K562 (cell line): ENCODE data around the gene GFM1. TPM values are rescaled to one million over a fixed set of nuclear protein-coding genes. Genes with fewer than 3 reads are reported as not detected.

Experiments used
- ATAC-seq: fragments of 200-7000 bp; cut with Tn5 transposase; 3 replicates; pipeline ENCODE4 v1.9.1; 2020; ENCODE audit warnings: moderate library complexity
- BruUV-seq: library from RNA; stranded (reverse); fragments of 400-500 nt; replicated peaks from 2 replicates; lab custom pipeline; 2021; lab: Mats Ljungman, UMichigan
- CTCF ChIA-PET: fragments of 300-600 bp; formaldehyde crosslinking; extraction: SDS; loops from one replicate; lab custom pipeline; 2021; ENCODE audit warnings: low intra/inter-chr PET ratio; lab: Yijun Ruan, JAX
- POLR2A ChIA-PET: fragments of 300-600, 350-650 bp; sonication (Branson Sonifier 250); formaldehyde crosslinking; extraction: SDS; loops from one replicate; lab custom pipeline; 2021; ENCODE audit warnings: antibody characterized with exemption, inconsistent platforms; lab: Yijun Ruan, JAX
- DNase-seq, 4 experiments: peaks; one replicate each; pipeline versions ENCODE4 v3.0.0 to v3.0.0-alpha.2; 2011 to 2018; ENCODE audit warnings: low spot score in 3 of 4, mixed read lengths in 3 of 4; ENCODE audit errors: extremely low read depth in 1 of 4
- FAIRE-seq: peaks from 2 replicates; lab custom pipeline; 2011; peaks lifted over from hg19 to GRCh38; lab: Jason Lieb, UNC
- H2AFZ ChIP-seq: 2 replicates; pipeline ENCODE4 v1.6.0; 2011; ENCODE audit warnings: low read depth, low read length, control low read depth, inconsistent platforms
- H3K27ac ChIP-seq: fragments of 200-600 bp; 3 replicates; pipeline ENCODE4 v1.8.0; 2011; ENCODE audit warnings: low read depth, mild to moderate bottlenecking, control low read depth, inconsistent platforms, low read length, moderate library complexity, mixed read lengths; ENCODE audit errors: extremely low read depth
- H3K27me3 ChIP-seq, 2 experiments: fragments of 300-600 bp in 1 of 2; 2 replicates in 1 of 2; 3 replicates in 1 of 2; pipeline versions ENCODE4 v1.6.0 to v1.8.0; 2011; ENCODE audit warnings: inconsistent platforms in 2 of 2, low read length in 2 of 2, mild to moderate bottlenecking in 1 of 2, mixed read lengths in 1 of 2, moderate library complexity in 1 of 2; ENCODE audit not compliant: control insufficient read depth in 2 of 2, insufficient read depth in 2 of 2
- H3K36me3 ChIP-seq: fragments of 300-600 bp; 3 replicates; pipeline ENCODE4 v1.8.0; 2011; ENCODE audit warnings: mild to moderate bottlenecking, low read length, inconsistent platforms; ENCODE audit not compliant: control insufficient read depth, insufficient read depth
- H3K4me1 ChIP-seq, 2 experiments: fragments of 200-600 bp in 1 of 2; replicated peaks in 1 of 2; 2 replicates in 1 of 2; 3 replicates in 1 of 2; pipeline versions ENCODE4 v1.5.1 to v1.8.0; 2011; ENCODE audit warnings: inconsistent platforms in 2 of 2, low read length in 2 of 2, mild to moderate bottlenecking in 1 of 2, mixed read lengths in 1 of 2, moderate library complexity in 1 of 2; ENCODE audit not compliant: control insufficient read depth in 2 of 2, insufficient read depth in 2 of 2
- H3K4me2 ChIP-seq: 2 replicates; pipeline ENCODE4 v1.6.1; 2011; ENCODE audit warnings: low read length, control low read depth, inconsistent platforms, mixed read lengths; ENCODE audit not compliant: insufficient read depth
- H3K4me3 ChIP-seq: fragments of 200-600 bp; sonication (generic), shearing (Covaris generic); 2 replicates; pipeline ENCODE4 v1.5.1; 2016; ENCODE audit warnings: control low read depth, inconsistent platforms
- H3K79me2 ChIP-seq: fragments of 200-600 bp; 3 replicates; pipeline ENCODE4 v1.8.0; 2011; ENCODE audit warnings: low read length, inconsistent platforms; ENCODE audit not compliant: control insufficient read depth, insufficient read depth
- H3K9ac ChIP-seq, 2 experiments: 2 replicates each; pipeline versions ENCODE4 v1.6.0 to v1.6.1; 2011; ENCODE audit warnings: low read depth in 2 of 2, low read length in 2 of 2, control low read depth in 1 of 2, inconsistent platforms in 1 of 2, mild to moderate bottlenecking in 1 of 2, mixed read lengths in 1 of 2; ENCODE audit not compliant: insufficient read depth in 1 of 2
- H3K9me1 ChIP-seq: one replicate; pipeline ENCODE4 v1.6.0; 2011; ENCODE audit warnings: inconsistent platforms, mild to moderate bottlenecking, low read length, moderate library complexity; ENCODE audit not compliant: control insufficient read depth, insufficient read depth
- H3K9me3 ChIP-seq: replicated peaks from 2 replicates; pipeline ENCODE4 v1.5.1; 2011; ENCODE audit warnings: low read depth, low read length, inconsistent platforms; ENCODE audit not compliant: control insufficient read depth, insufficient read depth
- H4K20me1 ChIP-seq: replicated peaks from 2 replicates; pipeline ENCODE4 v1.6.1; 2011; ENCODE audit warnings: low read length, inconsistent platforms, mixed read lengths; ENCODE audit not compliant: control insufficient read depth, insufficient read depth
- BDP1 ChIP-seq: IDR thresholded peaks from 3 replicates; pipeline ENCODE4 v1.6.1; 2011; ENCODE audit not compliant: insufficient read length, insufficient read depth
- CBFA2T3 ChIP-seq: fragments of 450-650 bp; IDR thresholded peaks from 2 replicates; pipeline ENCODE4 v1.6.1; 2017
- DNMT1 ChIP-seq: fragments of 450-650 bp; IDR thresholded peaks from 2 replicates; pipeline ENCODE4 v1.6.1; 2016; ENCODE audit warnings: antibody characterized with exemption, mild to moderate bottlenecking
- E4F1 ChIP-seq: fragments of 250-450 bp; sonication (Bioruptor Pico); IDR thresholded peaks from 2 replicates; pipeline ENCODE4 v1.5.0; 2021; ENCODE audit warnings: mild to moderate bottlenecking, borderline replicate concordance
- EP400 ChIP-seq: fragments of 450-650 bp; IDR thresholded peaks from 2 replicates; pipeline ENCODE4 v1.6.1; 2017; ENCODE audit warnings: antibody characterized with exemption, mild to moderate bottlenecking, moderate library complexity
- PCBP2 ChIP-seq: fragments of 200-400 bp; formaldehyde crosslinking; IDR thresholded peaks from 2 replicates; pipeline ENCODE4 v1.6.1; 2018; ENCODE audit warnings: low read length, low read depth, mild to moderate bottlenecking, moderate library complexity; ENCODE audit not compliant: poor library complexity, severe bottlenecking
- POU5F1 ChIP-seq: fragments of 150-350 bp; IDR thresholded peaks from 2 replicates; pipeline ENCODE4 v1.6.1; 2014; ENCODE audit warnings: borderline replicate concordance, low read length, low read depth, mild to moderate bottlenecking; ENCODE audit not compliant: partially characterized antibody
- RB1 ChIP-seq: fragments of 450-650 bp; IDR thresholded peaks from 2 replicates; pipeline ENCODE4 v1.6.1; 2017; ENCODE audit warnings: low read depth, mild to moderate bottlenecking
- TCF3 ChIP-seq: sonication (generic); formaldehyde crosslinking; IDR thresholded peaks from 2 replicates; pipeline ENCODE4 v1.4.0; 2020; ENCODE audit warnings: mild to moderate bottlenecking, missing genetic modification reagents
- ZNF184 ChIP-seq: sonication (generic); formaldehyde crosslinking; IDR thresholded peaks from 2 replicates; pipeline ENCODE4 v1.5.0; 2020; ENCODE audit warnings: missing genetic modification reagents
- ZNF79 ChIP-seq: fragments of 250-450 bp; sonication (Bioruptor Pico); IDR thresholded peaks from 2 replicates; pipeline ENCODE4 v1.4.0; 2020; ENCODE audit warnings: low read depth, mild to moderate bottlenecking, moderate library complexity
- WGBS: fragments of 100-300 bp; shearing (Covaris generic); methylation state at CpG from one replicate; pipeline ENCODE4 v1.1.6; 2016; ENCODE audit warnings: low coverage, mixed read lengths; ENCODE audit not compliant: insufficient coverage; ENCODE audit errors: missing lambda C conversion rate; 5-methylcytosine and 5-hydroxymethylcytosine counted together
- in situ Hi-C: fragments of 300-500 bp; cut with MboI; formaldehyde crosslinking; loops from 4 replicates; pipeline ENCODE4 v1.15.0; 2018; ENCODE audit warnings: inconsistent platforms, mixed read lengths
- intact Hi-C: fragments of 100-400 bp; cut with micrococcal nuclease; formaldehyde crosslinking; loops from 2 replicates; pipeline ENCODE4 v1.14.2; 2022
- polyA plus RNA-seq, 8 experiments: library from polyadenylated mRNA; depleted of rRNA in 4 of 8; stranded (reverse) in 5 of 8; unstranded in 3 of 8; fragments of >200 nt; fragmentation: Nextera tagmentation in 2 of 8; fragmentation: Illumina TruSeq in 1 of 8; extraction: Ambion mirVana in 2 of 8; extraction: Trizol in 1 of 8; gene quantifications; 2 replicates each; pipeline versions ENCODE4 v1.2.1 to v1.2.3, GENCODE V29; 2011 to 2014; ENCODE audit warnings: inconsistent platforms in 1 of 8, missing spikeins in 1 of 8
- total RNA-seq, 7 experiments: library from RNA; depleted of rRNA in 6 of 7; stranded (reverse); fragments of >200 nt in 6 of 7; fragmentation: Illumina TruSeq in 2 of 7; extraction: Trizol in 2 of 7; gene quantifications; 2 replicates each; pipeline versions ENCODE4 v1.2.1 to v1.2.3, GENCODE V29; 2011 to 2021; ENCODE audit warnings: low replicate concordance in 1 of 7
- TF ChIP-seq, protein P1 (sequence below): fragments of 450-650 bp; IDR thresholded peaks from 2 replicates; pipeline ENCODE4 v1.6.1; 2016
- TF ChIP-seq, protein P2 (sequence below): fragments of 450-650 bp; IDR thresholded peaks from 2 replicates; pipeline ENCODE4 v1.6.1; 2017; ENCODE audit warnings: antibody characterized with exemption
- TF ChIP-seq, protein P3 (sequence below): fragments of 250-450 bp; sonication (Bioruptor Pico); IDR thresholded peaks from 2 replicates; pipeline ENCODE4 v1.9.0; 2021; ENCODE audit warnings: mild to moderate bottlenecking, inconsistent platforms

GFM1 gene
- total and polyA plus RNA-seq, 9 of the 15 experiments (the other 6 are each of a cell fraction or from before 2014, with no cell fraction given) = 38.9 to 86.7 (median 64.8) TPM

DNA sequence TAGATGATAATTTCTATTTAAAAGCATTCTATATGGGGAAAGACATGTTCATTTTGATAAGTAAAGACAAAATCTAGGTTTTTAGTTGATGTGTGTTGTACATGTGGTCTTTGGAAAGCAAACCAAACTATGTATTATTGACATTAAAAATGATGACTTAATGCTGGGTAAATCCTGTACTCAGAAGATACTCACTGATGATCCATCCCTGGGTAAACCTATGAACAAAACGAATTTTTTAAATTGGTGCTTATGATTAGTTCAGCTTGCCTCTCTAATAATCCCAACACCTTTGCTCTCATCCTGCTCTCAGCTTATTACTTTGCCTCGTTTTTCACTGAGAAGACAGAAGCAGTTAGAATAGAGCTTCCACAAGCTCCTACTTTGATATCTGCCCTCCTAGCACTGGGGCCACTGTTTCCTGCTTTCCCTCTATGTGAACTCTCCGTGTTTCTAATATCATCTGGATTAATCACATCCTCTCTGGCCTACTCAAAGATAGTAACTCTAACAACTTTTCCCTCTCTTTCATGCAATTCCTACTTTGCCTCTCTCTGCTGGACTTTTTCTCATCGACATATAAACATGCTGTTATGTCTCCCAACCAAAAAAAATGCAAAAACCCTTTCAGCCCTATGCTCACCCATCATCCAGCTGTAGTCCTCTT, 58.6 kb downstream of the GFM1 start:
- no peak for ATAC-seq
- no peak for DNase-seq
- H3K79me2 ChIP-seq = peaks cover 8% of the 10 kb centered on the region; the same call in 1 of the 3 replicates
- H4K20me1 ChIP-seq = no peaks in the 10 kb centered on the region
- H3K36me3 ChIP-seq = peaks cover 47% of the 10 kb centered on the region
- ChIA-PET CTCF (interaction anchor here (1.2 kb wide), 1 partner anchor 88 kb away, joined by 3 read pairs; no protein-coding TSS in a partner anchor), POLR2A (interaction anchor here (0.6 to 1.4 kb wide), 3 partner anchors 8 to 67 kb away, joined by 3 to 4 read pairs (median 3); no protein-coding TSS in a partner anchor)
- no TSS peak for BruUV-seq
- H3K9ac ChIP-seq = no peak overlapping the region
- no peak for FAIRE-seq
- H3K27me3 ChIP-seq = no peaks in the 10 kb centered on the region
- in situ Hi-C loops = no loop called here
- intact Hi-C loops = no loop called here
- H3K27ac ChIP-seq = no peak overlapping the region
- H3K9me3 ChIP-seq = no peaks in the 10 kb centered on the region
- peaks cover 0 to 8% of the 10 kb centered on the region in 2 experiments; a peak in 3 of 5 replicates for H3K4me1 ChIP-seq
- WGBS = 58% methylated on average over 4 of the region's 4 CpGs
- no peak overlapping the region for H3K4me2 ChIP-seq
- no peak overlapping the region for H2AFZ ChIP-seq
- H3K9me1 ChIP-seq = no peaks in the 10 kb centered on the region
- TF ChIP-seq E4F1 (no peak), ZNF79 (no peak), BDP1 (no peak), CBFA2T3 (no peak), ZNF184 (CRISPR knock-in tag) (no peak), RB1 (no peak), EP400 (no peak), POU5F1 (no peak), PCBP2 (no peak), DNMT1 (no peak), TCF3 (CRISPR knock-in tag) (no peak)
- TF ChIP-seq, protein P1, sequence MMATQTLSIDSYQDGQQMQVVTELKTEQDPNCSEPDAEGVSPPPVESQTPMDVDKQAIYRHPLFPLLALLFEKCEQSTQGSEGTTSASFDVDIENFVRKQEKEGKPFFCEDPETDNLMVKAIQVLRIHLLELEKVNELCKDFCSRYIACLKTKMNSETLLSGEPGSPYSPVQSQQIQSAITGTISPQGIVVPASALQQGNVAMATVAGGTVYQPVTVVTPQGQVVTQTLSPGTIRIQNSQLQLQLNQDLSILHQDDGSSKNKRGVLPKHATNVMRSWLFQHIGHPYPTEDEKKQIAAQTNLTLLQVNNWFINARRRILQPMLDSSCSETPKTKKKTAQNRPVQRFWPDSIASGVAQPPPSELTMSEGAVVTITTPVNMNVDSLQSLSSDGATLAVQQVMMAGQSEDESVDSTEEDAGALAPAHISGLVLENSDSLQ = no peak
- TF ChIP-seq, protein P2, sequence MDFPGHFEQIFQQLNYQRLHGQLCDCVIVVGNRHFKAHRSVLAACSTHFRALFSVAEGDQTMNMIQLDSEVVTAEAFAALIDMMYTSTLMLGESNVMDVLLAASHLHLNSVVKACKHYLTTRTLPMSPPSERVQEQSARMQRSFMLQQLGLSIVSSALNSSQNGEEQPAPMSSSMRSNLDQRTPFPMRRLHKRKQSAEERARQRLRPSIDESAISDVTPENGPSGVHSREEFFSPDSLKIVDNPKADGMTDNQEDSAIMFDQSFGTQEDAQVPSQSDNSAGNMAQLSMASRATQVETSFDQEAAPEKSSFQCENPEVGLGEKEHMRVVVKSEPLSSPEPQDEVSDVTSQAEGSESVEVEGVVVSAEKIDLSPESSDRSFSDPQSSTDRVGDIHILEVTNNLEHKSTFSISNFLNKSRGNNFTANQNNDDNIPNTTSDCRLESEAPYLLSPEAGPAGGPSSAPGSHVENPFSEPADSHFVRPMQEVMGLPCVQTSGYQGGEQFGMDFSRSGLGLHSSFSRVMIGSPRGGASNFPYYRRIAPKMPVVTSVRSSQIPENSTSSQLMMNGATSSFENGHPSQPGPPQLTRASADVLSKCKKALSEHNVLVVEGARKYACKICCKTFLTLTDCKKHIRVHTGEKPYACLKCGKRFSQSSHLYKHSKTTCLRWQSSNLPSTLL = no peak
- TF ChIP-seq, protein P3, sequence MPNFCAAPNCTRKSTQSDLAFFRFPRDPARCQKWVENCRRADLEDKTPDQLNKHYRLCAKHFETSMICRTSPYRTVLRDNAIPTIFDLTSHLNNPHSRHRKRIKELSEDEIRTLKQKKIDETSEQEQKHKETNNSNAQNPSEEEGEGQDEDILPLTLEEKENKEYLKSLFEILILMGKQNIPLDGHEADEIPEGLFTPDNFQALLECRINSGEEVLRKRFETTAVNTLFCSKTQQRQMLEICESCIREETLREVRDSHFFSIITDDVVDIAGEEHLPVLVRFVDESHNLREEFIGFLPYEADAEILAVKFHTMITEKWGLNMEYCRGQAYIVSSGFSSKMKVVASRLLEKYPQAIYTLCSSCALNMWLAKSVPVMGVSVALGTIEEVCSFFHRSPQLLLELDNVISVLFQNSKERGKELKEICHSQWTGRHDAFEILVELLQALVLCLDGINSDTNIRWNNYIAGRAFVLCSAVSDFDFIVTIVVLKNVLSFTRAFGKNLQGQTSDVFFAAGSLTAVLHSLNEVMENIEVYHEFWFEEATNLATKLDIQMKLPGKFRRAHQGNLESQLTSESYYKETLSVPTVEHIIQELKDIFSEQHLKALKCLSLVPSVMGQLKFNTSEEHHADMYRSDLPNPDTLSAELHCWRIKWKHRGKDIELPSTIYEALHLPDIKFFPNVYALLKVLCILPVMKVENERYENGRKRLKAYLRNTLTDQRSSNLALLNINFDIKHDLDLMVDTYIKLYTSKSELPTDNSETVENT (CRISPR knock-in tag) = no peak
- TF ChIP-seq, all 486 proteins: peak for 0
- no peak overlapping the region for H3K4me3 ChIP-seq
